Hepatocyte (in vitro differentiated cells): ENCODE data around the gene PPP1R2.

ENCODE experiments used
- EZH2 ChIP-seq: fragments of 200-600 bp; sonication (generic); IDR thresholded peaks from 2 replicates; pipeline ENCODE4 v1.6.1; 2016; ENCODE audit warnings: antibody characterized with exemption, mild to moderate bottlenecking, borderline replicate concordance
- EZH2phosphoT487 ChIP-seq: fragments of 200-600 bp; sonication (generic); IDR thresholded peaks from one replicate; pipeline ENCODE4 v1.6.1; 2018; ENCODE audit warnings: antibody characterized with exemption, mild to moderate bottlenecking, low read depth, moderate library complexity; ENCODE audit not compliant: unreplicated experiment, severe bottlenecking
- TF ChIP-seq, protein P1 (sequence below): fragments of 200-600 bp; sonication (generic); IDR thresholded peaks from 2 replicates; pipeline ENCODE4 v1.5.1; 2016; ENCODE audit warnings: antibody characterized with exemption, mild to moderate bottlenecking; ENCODE audit not compliant: poor library complexity

DNA sequence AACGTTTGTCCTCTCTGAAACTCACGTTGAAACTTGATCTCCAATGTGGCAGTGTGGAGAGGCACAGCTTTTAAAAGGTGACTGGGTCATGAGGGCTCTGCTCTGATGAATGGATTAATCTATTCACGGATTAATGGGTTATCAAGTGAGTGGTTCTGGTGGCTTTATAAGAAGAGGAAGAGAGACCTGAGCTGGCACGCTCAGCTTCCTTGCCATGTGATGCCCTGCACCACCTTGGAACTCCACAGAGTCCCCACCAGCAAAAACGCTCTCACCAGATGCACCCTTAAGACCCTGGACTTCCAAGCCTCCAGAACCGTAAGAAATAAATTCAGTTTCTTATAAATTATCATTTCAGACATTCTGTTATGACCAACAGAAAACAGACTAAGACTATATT, 2.6 kb downstream of the PPP1R2 start:
- TF ChIP-seq, protein P1, sequence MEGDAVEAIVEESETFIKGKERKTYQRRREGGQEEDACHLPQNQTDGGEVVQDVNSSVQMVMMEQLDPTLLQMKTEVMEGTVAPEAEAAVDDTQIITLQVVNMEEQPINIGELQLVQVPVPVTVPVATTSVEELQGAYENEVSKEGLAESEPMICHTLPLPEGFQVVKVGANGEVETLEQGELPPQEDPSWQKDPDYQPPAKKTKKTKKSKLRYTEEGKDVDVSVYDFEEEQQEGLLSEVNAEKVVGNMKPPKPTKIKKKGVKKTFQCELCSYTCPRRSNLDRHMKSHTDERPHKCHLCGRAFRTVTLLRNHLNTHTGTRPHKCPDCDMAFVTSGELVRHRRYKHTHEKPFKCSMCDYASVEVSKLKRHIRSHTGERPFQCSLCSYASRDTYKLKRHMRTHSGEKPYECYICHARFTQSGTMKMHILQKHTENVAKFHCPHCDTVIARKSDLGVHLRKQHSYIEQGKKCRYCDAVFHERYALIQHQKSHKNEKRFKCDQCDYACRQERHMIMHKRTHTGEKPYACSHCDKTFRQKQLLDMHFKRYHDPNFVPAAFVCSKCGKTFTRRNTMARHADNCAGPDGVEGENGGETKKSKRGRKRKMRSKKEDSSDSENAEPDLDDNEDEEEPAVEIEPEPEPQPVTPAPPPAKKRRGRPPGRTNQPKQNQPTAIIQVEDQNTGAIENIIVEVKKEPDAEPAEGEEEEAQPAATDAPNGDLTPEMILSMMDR, result no peak
- TF ChIP-seq EZH2phosphoT487 (no peak), EZH2 (no peak)
